Rectal smooth muscle tissue (tissue), 1 donor: ENCODE measurements around the gene CLNK.

Experiments
- H3K27ac ChIP-seq: one replicate; pipeline ENCODE4 v1.7.0; 2013; ENCODE audit warnings: low read depth, low read length, inconsistent platforms
- H3K27me3 ChIP-seq: one replicate; pipeline ENCODE4 v1.7.0; 2013; ENCODE audit warnings: low read length; ENCODE audit not compliant: control insufficient read depth, insufficient read depth
- H3K36me3 ChIP-seq: one replicate; pipeline ENCODE4 v1.7.0; 2013; ENCODE audit warnings: low read length; ENCODE audit not compliant: control insufficient read depth, insufficient read depth
- H3K4me1 ChIP-seq: one replicate; pipeline ENCODE4 v1.7.0; 2013; ENCODE audit warnings: low read length; ENCODE audit not compliant: control insufficient read depth, insufficient read depth
- H3K4me3 ChIP-seq: one replicate; pipeline ENCODE4 v1.7.0; 2013; ENCODE audit warnings: low read length
- H3K9ac ChIP-seq: one replicate; pipeline ENCODE4 v1.7.0; 2013; ENCODE audit warnings: low read length

CLNK gene

GRCh38 chr4:10671799-10672198, 12.8 kb downstream of the CLNK start:
- Histone ChIP-seq H3K27me3 (no peaks in the 10 kb centered on the region), H3K4me3 (no peak overlapping the region), H3K4me1 (no peaks in the 10 kb centered on the region), H3K9ac (no peak overlapping the region), H3K27ac (no peak overlapping the region), H3K36me3 (no peaks in the 10 kb centered on the region)

GRCh38 chr4:10671366-10671765, 13.2 kb downstream of the CLNK start:
- Histone ChIP-seq H3K9ac (no peak overlapping the region), H3K27me3 (no peaks in the 10 kb centered on the region), H3K27ac (no peak overlapping the region), H3K36me3 (no peaks in the 10 kb centered on the region), H3K4me1 (no peaks in the 10 kb centered on the region), H3K4me3 (no peak overlapping the region)

- no peak overlapping the region for H3K4me3 ChIP-seq
- no peaks in the 10 kb centered on the region for H3K4me1 ChIP-seq
- no peak overlapping the region for H3K9ac ChIP-seq
- no peak overlapping the region for H3K27ac ChIP-seq
- H3K36me3 ChIP-seq: no peaks in the 10 kb centered on the region
- no peaks in the 10 kb centered on the region for H3K27me3 ChIP-seq
These were observed 14.2 kb downstream of the CLNK start for GRCh38 chr4:10670321-10670720.

GRCh38 chr4:10667701-10668326, 16.8 kb downstream of the CLNK start:
- no peak overlapping the region for H3K4me3 ChIP-seq
- no peaks in the 10 kb centered on the region for H3K27me3 ChIP-seq
- no peak overlapping the region for H3K9ac ChIP-seq
- H3K36me3 ChIP-seq: no peaks in the 10 kb centered on the region
- H3K27ac ChIP-seq: no peak overlapping the region
- peaks cover 4% of the 10 kb centered on the region for H3K4me1 ChIP-seq

GRCh38 chr4:10666616-10667015, 18.0 kb downstream of the CLNK start:
- Histone ChIP-seq H3K9ac (no peak overlapping the region), H3K4me3 (no peak overlapping the region), H3K27ac (no peak overlapping the region), H3K36me3 (no peaks in the 10 kb centered on the region), H3K27me3 (no peaks in the 10 kb centered on the region), H3K4me1 (peaks cover 4% of the 10 kb centered on the region)

- no peak overlapping the region for H3K9ac ChIP-seq
- no peaks in the 10 kb centered on the region for H3K36me3 ChIP-seq
- peaks cover 4% of the 10 kb centered on the region for H3K4me1 ChIP-seq
- H3K4me3 ChIP-seq: no peak overlapping the region
- no peaks in the 10 kb centered on the region for H3K27me3 ChIP-seq
- no peak overlapping the region for H3K27ac ChIP-seq
These were observed 20.2 kb downstream of the CLNK start for GRCh38 chr4:10664408-10664807.

GRCh38 chr4:10662937-10663336, 21.6 kb downstream of the CLNK start:
- Histone ChIP-seq H3K4me1 (peaks cover 4% of the 10 kb centered on the region), H3K36me3 (no peaks in the 10 kb centered on the region), H3K27me3 (no peaks in the 10 kb centered on the region), H3K27ac (no peak overlapping the region), H3K9ac (no peak overlapping the region), H3K4me3 (no peak overlapping the region)

- Histone ChIP-seq H3K36me3 (no peaks in the 10 kb centered on the region), H3K27ac (no peak overlapping the region), H3K9ac (no peak overlapping the region), H3K4me1 (peaks cover 4% of the 10 kb centered on the region), H3K4me3 (no peak overlapping the region), H3K27me3 (no peaks in the 10 kb centered on the region)
These were observed 23.5 kb downstream of the CLNK start for GRCh38 chr4:10661047-10661446.

GRCh38 chr4:10659251-10659650, 25.3 kb downstream of the CLNK start:
- peaks cover 2% of the 10 kb centered on the region for H3K4me1 ChIP-seq
- H3K4me3 ChIP-seq: no peak overlapping the region
- H3K27ac ChIP-seq: no peak overlapping the region
- no peaks in the 10 kb centered on the region for H3K27me3 ChIP-seq
- no peaks in the 10 kb centered on the region for H3K36me3 ChIP-seq
- no peak overlapping the region for H3K9ac ChIP-seq

- Histone ChIP-seq H3K27ac (no peak overlapping the region), H3K4me1 (no peaks in the 10 kb centered on the region), H3K9ac (no peak overlapping the region), H3K36me3 (no peaks in the 10 kb centered on the region), H3K27me3 (no peaks in the 10 kb centered on the region), H3K4me3 (no peak overlapping the region)
These were observed 27.6 kb downstream of the CLNK start for GRCh38 chr4:10656988-10657387.

GRCh38 chr4:10656420-10656819, 28.1 kb downstream of the CLNK start:
- no peak overlapping the region for H3K9ac ChIP-seq
- no peaks in the 10 kb centered on the region for H3K27me3 ChIP-seq
- no peaks in the 10 kb centered on the region for H3K36me3 ChIP-seq
- H3K27ac ChIP-seq: no peak overlapping the region
- H3K4me1 ChIP-seq: no peaks in the 10 kb centered on the region
- no peak overlapping the region for H3K4me3 ChIP-seq

GRCh38 chr4:10655968-10656367, 28.6 kb downstream of the CLNK start:
- no peak overlapping the region for H3K27ac ChIP-seq
- no peaks in the 10 kb centered on the region for H3K4me1 ChIP-seq
- no peak overlapping the region for H3K9ac ChIP-seq
- H3K36me3 ChIP-seq: no peaks in the 10 kb centered on the region
- no peaks in the 10 kb centered on the region for H3K27me3 ChIP-seq
- no peak overlapping the region for H3K4me3 ChIP-seq

GRCh38 chr4:10648479-10648878, 36.1 kb downstream of the CLNK start:
- Histone ChIP-seq H3K4me1 (no peaks in the 10 kb centered on the region), H3K4me3 (no peak overlapping the region), H3K36me3 (no peaks in the 10 kb centered on the region), H3K9ac (no peak overlapping the region), H3K27me3 (no peaks in the 10 kb centered on the region), H3K27ac (no peak overlapping the region)
